GM19351 (cell line): Measurements from ENCODE around the gene PRRX1.

Experiments used
- ATAC-seq: cut with Tn5 transposase; IDR thresholded peaks from one replicate; pipeline ENCODE4 v1.9.1; 2021; ENCODE audit warnings: mild to moderate bottlenecking, moderate library complexity; ENCODE audit not compliant: unreplicated experiment

Gene PRRX1

DNA sequence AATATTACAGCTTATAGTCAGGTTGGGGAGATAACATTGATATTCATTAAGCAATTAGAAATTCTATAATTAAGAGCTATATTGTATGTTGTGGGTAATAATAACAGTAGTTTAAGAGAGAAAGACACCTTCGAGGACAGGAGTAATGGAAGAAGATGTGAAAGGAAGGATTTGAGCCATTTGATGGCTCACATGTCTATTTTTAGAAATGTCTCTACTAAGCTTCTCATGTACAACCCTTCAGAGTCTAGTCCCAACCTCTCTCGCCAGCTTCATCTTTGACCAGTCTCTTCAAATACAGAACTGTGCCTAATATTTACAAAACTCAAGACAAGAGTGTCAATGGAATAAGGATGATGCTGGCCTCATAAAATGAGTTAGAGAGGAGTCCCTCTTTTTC lies 95.1 kb downstream of the PRRX1 start:
- no peak for ATAC-seq

DNA sequence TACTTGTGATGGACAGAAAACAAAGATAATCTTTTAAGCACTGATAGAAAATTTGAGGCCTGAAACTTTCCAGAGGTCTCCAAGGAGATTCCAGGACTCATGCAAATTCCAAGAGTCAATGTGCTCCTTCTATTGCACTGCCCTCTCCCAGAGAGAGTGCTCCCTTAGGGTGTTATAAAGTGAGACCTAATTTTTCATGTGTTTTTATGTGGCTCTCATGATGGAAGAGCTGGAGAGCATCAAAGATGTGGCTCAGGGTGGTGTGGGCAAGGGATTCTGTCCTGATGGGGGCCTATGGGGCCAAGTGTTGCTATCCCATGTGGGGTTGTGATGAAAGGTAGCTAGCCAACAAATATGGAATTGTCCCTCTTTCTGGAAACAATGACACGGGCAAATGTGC lies 101.3 kb downstream of the PRRX1 start:
- ATAC-seq, result no peak

DNA sequence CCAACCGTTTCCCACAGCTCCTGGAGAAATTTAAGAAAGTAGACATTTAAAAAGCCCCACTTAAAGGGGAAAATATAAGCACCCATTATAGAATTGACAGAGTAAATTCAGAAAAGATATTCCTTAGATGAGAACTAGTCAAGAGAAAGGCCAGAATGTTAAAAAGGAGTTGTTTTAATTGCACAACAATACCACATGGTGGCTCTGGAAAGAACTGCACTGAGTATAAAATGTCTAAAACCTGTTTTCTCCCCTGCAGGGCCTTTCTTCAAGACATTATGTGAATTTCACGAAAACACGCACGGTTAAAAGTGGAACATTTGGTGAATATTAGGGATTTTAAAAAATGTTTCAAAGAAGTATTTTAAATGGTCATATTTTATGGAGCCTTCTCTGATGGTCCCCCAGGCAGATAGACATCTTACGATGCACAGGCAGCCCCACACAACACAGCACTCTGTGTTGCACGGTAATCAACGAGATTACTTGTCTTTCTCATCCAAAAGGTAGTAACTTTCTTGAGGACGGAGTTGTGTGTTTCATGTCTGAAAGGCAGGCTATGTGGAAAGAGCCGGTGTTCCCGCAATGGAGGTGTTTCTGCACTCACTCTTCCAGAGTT lies 101.9 kb downstream of the PRRX1 start:
- ATAC-seq, result no peak

DNA sequence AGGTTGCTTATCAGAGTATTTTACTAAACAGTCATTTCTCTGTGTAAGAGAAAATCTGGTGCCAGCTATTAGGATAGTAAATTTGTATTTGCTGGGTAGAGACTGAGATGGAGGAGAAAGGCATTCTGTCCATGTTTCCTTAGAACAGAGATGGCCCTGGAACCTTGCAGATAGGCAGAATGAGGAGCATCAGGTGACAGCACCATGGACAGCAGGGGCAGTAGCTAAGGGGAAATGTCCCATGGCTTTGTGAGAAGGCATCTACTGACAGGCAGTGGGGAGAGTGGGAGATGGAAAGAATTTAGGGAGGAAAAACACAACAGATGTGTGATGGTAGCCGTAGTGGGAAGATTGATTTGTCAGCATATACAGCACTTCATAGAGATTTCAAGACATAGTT lies 105.0 kb downstream of the PRRX1 start:
- no peak for ATAC-seq

DNA sequence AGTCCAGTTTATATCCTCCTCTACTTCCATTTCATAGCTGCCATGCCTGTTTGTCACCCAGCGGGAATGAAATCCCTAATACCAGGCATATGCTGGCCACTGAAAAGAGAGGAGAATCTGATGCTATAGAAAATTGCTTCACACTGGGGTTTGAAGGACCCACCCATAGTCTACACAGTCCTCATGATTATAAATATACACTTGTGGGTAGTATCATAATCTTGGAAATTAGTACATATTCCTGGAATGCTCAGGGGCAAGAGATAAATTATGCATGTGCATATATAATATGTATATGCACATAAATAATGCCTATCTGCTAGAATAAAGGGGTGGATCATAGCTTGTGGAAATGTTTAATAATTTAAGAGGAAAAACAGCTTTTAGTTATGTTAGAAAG lies 105.8 kb downstream of the PRRX1 start:
- ATAC-seq, result no peak

DNA sequence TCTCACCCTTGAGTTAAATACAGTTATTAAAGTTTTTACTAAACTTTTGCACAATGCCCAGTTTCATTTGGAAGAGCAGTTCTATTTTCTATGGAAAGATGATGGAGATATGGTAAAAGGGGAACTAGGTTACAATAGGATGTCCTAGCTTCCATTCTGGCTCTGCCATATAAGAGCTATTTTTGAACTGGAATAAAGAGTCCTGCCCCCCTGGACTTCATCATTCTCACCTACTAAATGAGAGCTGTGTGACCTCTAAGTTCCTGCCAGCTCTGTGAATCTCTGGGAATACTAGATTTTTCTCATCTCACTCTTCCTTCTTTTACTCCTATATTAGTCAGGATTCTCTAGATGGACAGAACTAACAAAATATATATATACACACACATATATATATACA lies 106.3 kb downstream of the PRRX1 start:
- ATAC-seq, result no peak

DNA sequence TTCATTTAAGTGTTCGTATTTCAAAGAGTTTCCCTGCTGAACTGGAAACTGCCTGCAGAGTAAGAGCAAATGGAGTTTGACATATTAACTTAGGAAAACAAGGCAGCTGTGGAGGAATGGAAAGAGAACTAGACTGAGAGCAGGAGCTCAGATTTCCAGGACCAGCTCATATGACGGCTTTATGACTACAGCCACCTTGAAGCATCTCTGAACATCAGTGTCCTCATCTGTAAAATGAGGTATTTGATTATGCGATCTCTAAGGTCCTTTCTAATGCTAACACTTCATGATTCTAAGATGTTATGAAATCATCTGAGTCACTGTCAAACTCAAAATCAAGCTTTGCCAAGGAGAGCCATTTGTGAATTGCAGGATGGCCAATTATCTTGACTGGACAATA lies 112.3 kb downstream of the PRRX1 start:
- no peak for ATAC-seq

DNA sequence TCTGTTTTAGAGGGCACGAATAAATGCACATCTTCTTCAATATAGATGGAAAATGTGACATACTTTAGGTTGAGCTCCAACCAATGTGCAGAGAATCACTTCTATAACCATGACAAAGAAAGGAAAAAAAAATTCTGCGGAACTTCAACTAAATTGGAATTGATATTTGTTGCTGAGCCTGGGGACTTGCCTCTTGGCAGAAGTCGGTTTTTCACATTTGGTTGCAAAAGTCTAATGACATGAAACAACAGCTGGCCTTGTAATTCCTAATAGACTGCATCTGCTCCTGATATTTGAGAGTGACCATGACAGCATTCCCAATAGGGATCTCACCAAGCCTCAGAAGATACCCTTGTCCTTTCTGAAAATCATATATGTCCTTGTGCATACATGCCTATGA lies 112.8 kb downstream of the PRRX1 start:
- no peak for ATAC-seq
